ENCODE measurements around the gene ST6GALNAC1. TPM values are rescaled to one million over a fixed set of nuclear protein-coding genes. Genes with fewer than 3 reads are reported as not detected.

Gene ST6GALNAC1
- total and polyA plus RNA-seq, 2 donors (not counting 3 experiments of a cell fraction or from before 2014, with no cell fraction given): 0.19 to 0.55 TPM

GRCh38 chr17:76612977-76613851 is 30.3 kb downstream of the ST6GALNAC1 start:
- intact Hi-C loops (cut with micrococcal nuclease): no loop called here
- POLR2A ChIA-PET: no interaction called here

More at GRCh38 chr17:76612977-76613851, 30.3 kb downstream of the ST6GALNAC1 start:
- H3K9me1 ChIP-seq (replicated peaks; ENCODE audit: control insufficient read depth, extremely low read depth, insufficient read depth, low read length): no peaks in the 10 kb centered on the region
- H3K4me3 ChIP-seq (replicated peaks in 1 of 3; ENCODE audit: insufficient read depth in 1 of 3, low read depth in 1 of 3, low read length in 3 of 3): no peak overlapping the region
- no peaks in the 10 kb centered on the region for H3K36me3 ChIP-seq (ENCODE audit: control insufficient read depth in 2 of 2, extremely low read depth in 1 of 2, insufficient read depth in 2 of 2, low read length in 2 of 2)
- BruUV-seq (replicated peaks): no TSS peak
- dilution Hi-C loops (cut with MboI; ENCODE audit: extremely low pct_ligation_motif_present, low sequenced_read_pairs): no loop called here
- no peak overlapping the region for H3K27ac ChIP-seq (ENCODE audit: insufficient read depth, low read depth, low read length)
- H3K9me3 ChIP-seq (replicated peaks; ENCODE audit: control insufficient read depth, insufficient read depth, low read length): no peaks in the 10 kb centered on the region
- no peak for FAIRE-seq
- CTCF ChIA-PET: interaction anchor here (0.6 to 2.0 kb wide), 2 partner anchors 11 kb away, joined by 4 to 11 read pairs; no protein-coding TSS in a partner anchor
- DNase-seq (ENCODE audit: low read depth, low spot score): no peak
- no peaks in the 10 kb centered on the region for H4K20me1 ChIP-seq (replicated peaks; ENCODE audit: control insufficient read depth, extremely low read depth, insufficient read depth, low read length)
- no peak overlapping the region for H3K9ac ChIP-seq (replicated peaks; ENCODE audit: extremely low read depth, insufficient read depth, low read length)
- no peaks in the 10 kb centered on the region for H3K4me1 ChIP-seq (ENCODE audit: control insufficient read depth, extremely low read depth, insufficient read depth, low read length)
- H3K79me2 ChIP-seq (ENCODE audit: control insufficient read depth, insufficient read depth, low read length): no peaks in the 10 kb centered on the region
- TF ChIP-seq CTCF (IDR thresholded peaks at IDR 0.05; ENCODE audit: extremely low read depth in 1 of 2, insufficient read depth in 1 of 2, low read depth in 1 of 2, low read length in 2 of 2): no peak
- no peak for TF ChIP-seq POLR2AphosphoS5 (IDR thresholded peaks at IDR 0.05; ENCODE audit: insufficient read depth, low read depth, low read length)
- no peak for TF ChIP-seq JUN (IDR thresholded peaks at IDR 0.05; ENCODE audit: borderline replicate concordance, insufficient read depth, insufficient read length, low read depth)
- no peak for TF ChIP-seq MYC (IDR thresholded peaks at IDR 0.05; ENCODE audit: low read depth, low read length)
- TF ChIP-seq POLR2A (IDR thresholded peaks at IDR 0.05; ENCODE audit: low read depth, low read length): no peak
- TF ChIP-seq FOS (IDR thresholded peaks at IDR 0.05; ENCODE audit: borderline replicate concordance, insufficient read depth, low read length): no peak
- no peak for TF ChIP-seq EZH2 (IDR thresholded peaks at IDR 0.05; ENCODE audit: borderline replicate concordance, low read depth, low read length, severe bottlenecking)
- TF ChIP-seq MAX (IDR thresholded peaks at IDR 0.05; ENCODE audit: insufficient read depth, insufficient read length): no peak
- no peak for TF ChIP-seq GATA2 (IDR thresholded peaks at IDR 0.05; ENCODE audit: insufficient read depth, insufficient read length, low read depth, low read length)
- H3K4me2 ChIP-seq (ENCODE audit: insufficient read depth, low read length): no peak overlapping the region
- no peaks in the 10 kb centered on the region for H3K27me3 ChIP-seq (ENCODE audit: control insufficient read depth in 2 of 2, insufficient read depth in 2 of 2, low read length in 2 of 2)
- H2AFZ ChIP-seq (ENCODE audit: low read depth, low read length): no peak overlapping the region

Measured in endothelial cell of umbilical vein (primary cell).